Bladder microvascular endothelial cell (primary cell): ENCODE results near the gene MMP24. TPM values are rescaled to one million over a fixed set of nuclear protein-coding genes. Genes with fewer than 3 reads are reported as not detected.

Experiments
- total RNA-seq: library from RNA; depleted of rRNA; stranded (reverse); fragments of >200 nt; gene quantifications from 2 replicates; pipeline ENCODE4 v1.2.3, GENCODE V29; 2014

Gene MMP24
- total RNA-seq = 0.38 and 0.49 TPM in 2 replicates

DNA sequence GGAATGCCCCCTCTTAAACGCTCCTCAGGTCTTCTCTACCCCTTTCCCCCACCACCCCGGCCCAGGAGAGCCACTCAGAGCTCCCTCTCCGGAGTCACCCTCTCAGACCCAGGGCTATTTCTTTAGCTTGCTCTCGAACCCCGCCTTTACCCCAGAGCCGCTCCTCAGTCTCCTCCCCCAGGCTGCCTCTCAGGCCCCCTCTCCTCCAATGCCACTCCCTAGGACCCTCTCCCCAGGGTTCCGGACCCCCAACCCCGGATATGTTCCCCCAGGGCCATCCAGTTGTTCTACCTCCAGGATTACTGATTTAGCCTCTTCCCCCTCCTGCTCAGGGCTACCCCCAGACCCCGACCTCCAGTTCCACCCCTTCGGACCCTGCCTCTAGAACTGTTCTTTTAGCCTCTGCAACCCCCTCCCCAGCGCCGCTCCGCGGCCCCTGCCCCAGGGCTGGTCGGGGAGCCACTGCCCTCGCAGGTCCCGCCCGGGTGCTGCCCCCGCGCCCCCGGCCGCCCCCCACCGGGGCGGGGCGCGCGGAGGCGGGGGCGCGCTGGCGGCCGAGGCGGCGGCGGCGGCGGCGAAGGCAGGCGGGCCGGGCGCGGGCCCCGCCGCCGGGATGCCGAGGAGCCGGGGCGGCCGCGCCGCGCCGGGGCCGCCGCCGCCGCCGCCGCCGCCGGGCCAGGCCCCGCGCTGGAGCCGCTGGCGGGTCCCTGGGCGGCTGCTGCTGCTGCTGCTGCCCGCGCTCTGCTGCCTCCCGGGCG lies at the start of gene MMP24:
Gene MMP24 (plus strand): TSS at position 565 of the 758 bp plus-strand sequence. CDS start 49 bp downstream, at position 614.

GRCh38 chr20:35277531-35278395 lies 51.3 kb downstream of the MMP24 start, which contains the start of gene MMP24OS:
MMP24OS (minus strand) TSS chr20:35278122; CDS start chr20:35277929, 193 bp downstream.

DNA sequence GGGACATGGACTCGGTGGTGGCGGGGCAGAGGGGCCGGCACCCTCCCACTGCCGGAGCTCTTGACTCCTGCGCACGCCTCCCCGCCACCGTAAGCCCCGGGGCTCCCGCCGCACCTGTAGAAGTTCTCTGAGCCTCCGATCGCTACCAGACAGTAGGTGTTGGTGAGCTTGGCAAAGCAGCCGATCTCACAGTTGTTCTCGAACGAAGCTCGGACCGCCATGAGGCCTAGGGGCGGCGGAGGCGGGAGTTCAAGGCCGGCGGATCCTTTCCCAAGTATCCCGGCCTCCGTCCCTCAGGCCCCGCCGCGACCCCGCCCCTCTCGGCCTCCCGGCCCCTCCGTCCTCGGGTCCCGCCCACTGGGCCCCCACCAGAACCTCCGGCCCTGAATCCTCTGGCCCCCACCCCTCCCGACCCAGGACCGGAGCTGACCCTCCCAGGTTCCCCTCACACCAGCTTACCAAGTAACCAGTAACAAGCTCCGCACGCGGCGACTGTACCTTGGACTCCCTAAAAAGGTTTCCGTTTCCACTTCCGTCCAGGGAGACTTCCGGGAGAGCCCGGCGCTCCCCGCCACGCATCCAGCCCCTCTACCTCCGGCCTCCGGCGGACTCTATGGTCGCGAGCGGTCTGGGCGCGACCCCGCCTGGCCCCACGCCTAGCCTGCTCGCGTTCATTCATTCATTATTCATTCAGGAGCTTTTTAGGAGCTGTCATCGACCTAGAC lies 57.9 kb downstream of the MMP24 start, which contains the start of gene EIF6:
Gene EIF6 (minus strand): TSS at position 506 of the 725 bp plus-strand sequence. CDS start 285 bp downstream, at position 221.

DNA sequence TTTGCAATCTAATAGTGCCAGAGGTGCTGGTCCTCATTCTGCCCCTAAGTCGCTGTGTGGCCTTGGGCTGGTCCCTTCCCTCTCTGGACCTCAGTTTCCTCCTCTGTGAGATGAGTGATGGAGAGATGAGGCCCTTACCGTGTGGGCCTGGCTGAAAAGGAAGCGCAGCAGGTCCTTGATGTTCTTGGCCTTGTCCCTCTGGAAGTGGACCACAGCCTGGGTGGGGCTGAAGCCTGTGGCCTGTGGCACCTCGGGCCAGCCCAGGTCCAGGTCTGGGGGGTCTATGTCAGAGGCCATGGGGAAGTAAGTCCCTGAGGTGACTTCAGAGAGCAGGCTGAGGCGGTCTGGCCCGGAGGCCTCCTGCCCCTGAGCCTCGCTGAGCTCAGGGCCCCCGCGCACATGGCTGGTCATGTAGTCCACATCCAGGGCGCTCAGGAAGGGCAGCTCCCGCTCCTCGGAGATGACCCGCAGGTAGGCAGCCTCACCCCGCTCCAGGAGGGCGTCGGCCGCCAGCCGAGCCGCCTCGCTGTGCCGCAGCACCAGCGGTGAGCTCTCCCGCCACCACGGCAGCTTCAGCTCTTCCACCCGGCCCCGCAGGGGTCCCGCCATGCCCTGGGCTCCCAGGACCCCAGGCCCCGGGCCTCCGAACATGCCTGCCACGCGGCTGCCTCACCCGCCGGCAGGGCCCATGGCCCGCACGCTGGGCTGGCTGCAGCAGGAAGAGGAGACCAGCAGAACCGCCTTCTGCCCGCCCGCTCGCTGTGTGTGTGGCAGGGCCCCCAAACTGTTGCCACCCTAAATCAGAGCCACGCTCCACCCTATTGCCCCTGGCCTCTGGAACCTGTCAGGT lies 65.4 kb downstream of the MMP24 start, which contains the start of gene FAM83C:
Gene FAM83C (minus strand): TSS at position 772 of the 850 bp plus-strand sequence. CDS start 121 bp downstream, at position 651.

Other genes starting within 250 kb of the MMP24 start
- gene TRPC4AP, start 133.9 kb upstream of the MMP24 start, total RNA-seq = 48.7 and 101 TPM in 2 replicates
- gene EDEM2, start 79.4 kb upstream of the MMP24 start, total RNA-seq = 55.7 and 78.0 TPM in 2 replicates
- gene PROCR, start 54.6 kb upstream of the MMP24 start, total RNA-seq = 90.3 and 124 TPM in 2 replicates
- 4.7 and 10.2 TPM in 2 replicates for gene MMP24OS, start 51.4 kb downstream of the MMP24 start, total RNA-seq
- gene EIF6, start 58.1 kb downstream of the MMP24 start, total RNA-seq = 142 and 151 TPM in 2 replicates
- gene FAM83C, start 65.7 kb downstream of the MMP24 start, total RNA-seq = not detected in 2 replicates
- gene UQCC1, start 185.3 kb downstream of the MMP24 start, total RNA-seq = 12.8 and 37.3 TPM in 2 replicates
- gene GDF5, start 211.5 kb downstream of the MMP24 start, total RNA-seq = 0.16 and 0.44 TPM in 2 replicates
- gene CEP250, start 228.9 kb downstream of the MMP24 start, total RNA-seq = 10.0 and 17.9 TPM in 2 replicates